ENCODE measurements around the gene AICDA. TPM values are rescaled to one million over a fixed set of nuclear protein-coding genes. Genes with fewer than 3 reads are reported as not detected.
A peak's percentile ranks its signal among the peaks of the same experiment; 100 is the strongest.

Gene AICDA
- total RNA-seq, 1 donor from 2014 or later = not detected

DNA sequence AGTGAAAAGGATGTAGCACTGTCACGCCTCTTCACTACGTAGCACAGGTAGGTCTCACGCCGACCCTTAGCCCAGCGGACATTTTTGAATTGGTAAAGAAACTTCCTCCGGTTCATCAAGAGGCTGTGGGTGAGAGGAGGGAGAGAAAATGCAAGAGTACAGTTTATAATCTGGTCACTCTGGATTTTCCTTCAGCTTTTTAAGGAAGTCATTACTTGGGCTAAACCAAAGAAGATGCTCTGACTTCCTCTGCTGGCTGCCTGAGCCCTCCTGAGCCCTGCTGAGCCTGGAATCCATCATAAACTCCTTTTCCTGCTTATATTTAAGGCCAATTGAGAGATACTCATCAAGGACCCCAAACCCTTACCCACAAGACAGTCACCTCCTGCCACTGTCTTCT is 5.8 kb downstream of the AICDA start:
- DNase-seq (ENCODE audit: low read depth) = no peak
- TF ChIP-seq, protein P1, sequence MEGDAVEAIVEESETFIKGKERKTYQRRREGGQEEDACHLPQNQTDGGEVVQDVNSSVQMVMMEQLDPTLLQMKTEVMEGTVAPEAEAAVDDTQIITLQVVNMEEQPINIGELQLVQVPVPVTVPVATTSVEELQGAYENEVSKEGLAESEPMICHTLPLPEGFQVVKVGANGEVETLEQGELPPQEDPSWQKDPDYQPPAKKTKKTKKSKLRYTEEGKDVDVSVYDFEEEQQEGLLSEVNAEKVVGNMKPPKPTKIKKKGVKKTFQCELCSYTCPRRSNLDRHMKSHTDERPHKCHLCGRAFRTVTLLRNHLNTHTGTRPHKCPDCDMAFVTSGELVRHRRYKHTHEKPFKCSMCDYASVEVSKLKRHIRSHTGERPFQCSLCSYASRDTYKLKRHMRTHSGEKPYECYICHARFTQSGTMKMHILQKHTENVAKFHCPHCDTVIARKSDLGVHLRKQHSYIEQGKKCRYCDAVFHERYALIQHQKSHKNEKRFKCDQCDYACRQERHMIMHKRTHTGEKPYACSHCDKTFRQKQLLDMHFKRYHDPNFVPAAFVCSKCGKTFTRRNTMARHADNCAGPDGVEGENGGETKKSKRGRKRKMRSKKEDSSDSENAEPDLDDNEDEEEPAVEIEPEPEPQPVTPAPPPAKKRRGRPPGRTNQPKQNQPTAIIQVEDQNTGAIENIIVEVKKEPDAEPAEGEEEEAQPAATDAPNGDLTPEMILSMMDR (conservative IDR thresholded peaks at IDR 0.05; ENCODE audit: low read depth, low read length) = no peak
- no peak overlapping the region for H3K4me3 ChIP-seq (ENCODE audit: low read depth, low read length)

DNA sequence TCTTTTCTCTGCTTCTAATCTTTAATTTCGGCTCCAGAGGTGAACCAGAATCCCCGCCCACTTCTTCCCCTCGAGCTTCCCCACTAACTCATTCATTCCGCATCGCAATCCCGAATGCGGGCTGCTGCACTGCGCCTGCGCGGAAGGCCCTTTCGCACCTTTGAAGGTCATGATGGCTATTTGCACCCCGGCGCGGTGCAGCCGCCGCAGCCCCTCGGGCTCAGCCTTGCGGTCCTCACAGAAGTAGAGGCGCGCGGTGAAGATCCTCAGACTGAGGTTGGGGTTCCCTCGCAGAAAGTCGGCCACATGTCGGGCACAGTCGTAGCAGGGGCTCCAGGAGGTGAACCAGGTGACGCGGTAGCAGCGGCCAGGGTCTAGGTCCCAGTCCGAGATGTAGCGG is 7.6 kb downstream of the AICDA start:
- TF ChIP-seq, protein P1 (conservative IDR thresholded peaks at IDR 0.05; ENCODE audit: low read depth, low read length) = no peak
- DNase-seq (ENCODE audit: low read depth) = no peak
- H3K4me3 ChIP-seq (ENCODE audit: low read depth, low read length) = no peak overlapping the region

DNA sequence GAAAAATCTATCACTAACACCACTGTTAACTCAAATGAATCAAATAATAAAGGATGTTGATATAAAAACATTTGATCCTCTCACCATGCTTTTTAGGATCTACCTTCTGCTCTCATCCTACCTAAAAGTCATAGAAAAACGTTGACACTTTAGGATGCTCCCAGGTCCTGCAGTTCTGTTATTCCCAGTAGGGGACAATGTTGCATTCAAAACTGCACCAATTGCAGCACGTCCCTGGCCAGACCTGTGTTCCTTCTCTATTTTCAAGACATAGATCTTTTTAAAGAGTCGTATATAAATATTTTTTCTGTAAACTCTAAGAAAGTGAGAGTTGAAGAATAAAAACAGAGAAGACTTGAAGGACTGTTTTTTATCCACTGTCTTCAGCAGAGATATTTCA is 8.8 kb downstream of the AICDA start:
- TF ChIP-seq, protein P1 (conservative IDR thresholded peaks at IDR 0.05; ENCODE audit: low read depth, low read length) = peak; percentile 56
- H3K4me3 ChIP-seq (ENCODE audit: low read depth, low read length) = no peak overlapping the region
- no peak for DNase-seq (ENCODE audit: low read depth)

DNA sequence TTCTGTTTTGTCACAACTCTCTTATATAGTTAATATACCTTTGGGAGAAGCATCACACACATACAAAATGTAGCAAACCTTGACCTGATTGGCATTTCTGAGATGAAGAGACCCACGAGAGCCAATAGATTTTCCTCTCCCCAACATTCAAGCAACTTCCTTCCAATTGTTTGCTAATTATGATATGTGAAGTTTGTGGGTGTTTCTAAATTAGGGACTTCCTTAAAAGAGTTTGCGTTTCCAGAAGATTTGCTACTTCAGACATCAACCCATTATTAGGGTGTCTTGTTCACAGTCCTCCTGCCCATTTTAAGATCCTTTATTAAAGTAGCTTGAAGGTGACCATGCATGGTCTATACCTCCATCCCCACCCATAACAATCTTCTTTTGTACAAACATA is 9.4 kb downstream of the AICDA start:
- H3K4me3 ChIP-seq (ENCODE audit: low read depth, low read length) = no peak overlapping the region
- TF ChIP-seq, protein P1 (conservative IDR thresholded peaks at IDR 0.05; ENCODE audit: low read depth, low read length) = no peak
- no peak for DNase-seq (ENCODE audit: low read depth)

DNA sequence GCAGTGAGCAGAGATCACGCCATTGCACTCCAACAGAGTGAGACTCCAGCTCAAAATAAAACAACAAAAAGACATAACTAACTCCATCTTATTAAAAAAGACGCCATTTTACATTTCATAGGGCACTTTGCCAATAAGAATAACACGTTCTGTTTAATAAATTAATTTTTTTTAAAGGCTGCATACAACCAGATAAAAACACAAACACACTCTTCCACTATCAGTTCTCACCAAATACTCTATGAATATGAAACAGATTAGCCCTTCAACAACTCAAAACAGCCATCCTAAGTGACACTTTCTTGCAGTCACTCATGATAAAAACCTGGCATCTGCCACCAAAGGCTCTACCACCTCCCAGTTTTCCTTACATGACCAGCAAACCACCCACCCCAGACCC is 16.1 kb downstream of the AICDA start:
- no peak overlapping the region for H3K4me3 ChIP-seq (ENCODE audit: low read depth, low read length)
- DNase-seq (ENCODE audit: low read depth) = no peak
- TF ChIP-seq, protein P1 (conservative IDR thresholded peaks at IDR 0.05; ENCODE audit: low read depth, low read length) = no peak

DNA sequence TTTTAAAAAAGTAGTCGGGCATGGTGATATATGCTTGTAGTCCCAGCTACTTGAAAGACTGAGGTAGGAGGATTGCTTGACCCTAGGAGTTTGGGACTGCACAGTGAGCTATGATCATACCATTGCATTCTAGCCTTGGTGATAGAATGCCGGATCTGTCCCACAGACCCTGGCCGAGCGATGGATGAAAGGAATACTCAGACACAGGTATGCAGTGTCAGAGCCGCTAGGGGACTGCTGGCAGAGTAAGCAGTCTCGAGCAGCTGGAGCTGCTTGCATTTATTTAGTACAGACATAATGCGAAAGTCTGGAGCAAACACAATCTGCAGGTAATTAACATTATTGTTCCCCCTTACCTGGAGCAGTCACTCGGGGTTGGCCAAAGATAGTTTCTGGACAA is 18.6 kb downstream of the AICDA start:
- DNase-seq (ENCODE audit: low read depth) = no peak
- TF ChIP-seq, protein P1 (conservative IDR thresholded peaks at IDR 0.05; ENCODE audit: low read depth, low read length) = no peak
- H3K4me3 ChIP-seq (ENCODE audit: low read depth, low read length) = no peak overlapping the region

DNA sequence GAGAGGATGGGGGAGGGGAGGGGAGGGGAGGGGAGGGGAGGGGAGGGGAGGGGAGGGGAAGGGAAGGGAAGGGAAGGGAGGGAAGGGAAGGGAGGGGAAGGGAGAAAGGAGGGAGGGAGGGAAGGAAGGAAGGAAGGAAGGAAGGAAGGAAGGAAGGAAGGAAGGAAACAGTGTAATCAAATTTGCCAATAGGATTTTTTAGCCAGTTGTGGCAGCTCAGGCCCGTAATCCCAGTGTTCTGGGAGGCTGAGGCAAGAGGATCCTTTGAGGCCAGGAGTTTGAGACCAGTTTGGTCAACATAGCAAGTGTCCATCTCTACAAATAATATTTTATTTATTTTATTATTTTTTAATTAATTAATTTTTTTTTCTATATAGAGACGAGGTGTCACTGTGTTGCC is 19.4 kb downstream of the AICDA start:
- DNase-seq (ENCODE audit: low read depth) = no peak
- TF ChIP-seq, protein P1 (conservative IDR thresholded peaks at IDR 0.05; ENCODE audit: low read depth, low read length) = no peak
- no peak overlapping the region for H3K4me3 ChIP-seq (ENCODE audit: low read depth, low read length)
